Measurements from ENCODE around the gene NYAP2. TPM values are rescaled to one million over a fixed set of nuclear protein-coding genes. Genes with fewer than 3 reads are reported as not detected.

The NYAP2 gene
- total RNA-seq, 2 donors from 2014 or later: not detected

GRCh38 chr2:225402210-225402776 lies 2.8 kb downstream of the NYAP2 start:
- no peak overlapping the region for H3K4me3 ChIP-seq (ENCODE audit: low read length)
- no peaks in the 10 kb centered on the region for H3K4me1 ChIP-seq (ENCODE audit: control insufficient read depth, insufficient read depth, low read length)
- Mint-ChIP-seq H3K27ac (no peak overlapping the region), H3K36me3 (ENCODE audit: low read depth) (no peaks in the 10 kb centered on the region), H3K4me3 (no peak overlapping the region), H3K4me1 (no peaks in the 10 kb centered on the region), H3K9me3 (no peaks in the 10 kb centered on the region), H3K27me3 (ENCODE audit: insufficient read depth) (peaks cover 2% of the 10 kb centered on the region)
- no peaks in the 10 kb centered on the region for H3K36me3 ChIP-seq (ENCODE audit: control insufficient read depth, insufficient read depth, low read length)
- WGBS, 2 experiments (ENCODE audit: insufficient coverage in 1 of 2, insufficient read length in 1 of 2): 88 to 91% methylated on average over 1 of the region's 1 CpG
- no peak overlapping the region for H3K9ac ChIP-seq (ENCODE audit: extremely low read depth, low read length, poor library complexity, severe bottlenecking)
- no peaks in the 10 kb centered on the region for H3K9me3 ChIP-seq (ENCODE audit: control insufficient read depth, low read length)
- TF ChIP-seq CTCF (conservative IDR thresholded peaks at IDR 0.05): no peak
- H3K27ac ChIP-seq (ENCODE audit: low read depth, low read length): no peak overlapping the region
- DNase-seq: no peak
- H3K27me3 ChIP-seq (ENCODE audit: control insufficient read depth, insufficient read depth, low read length, poor library complexity, severe bottlenecking): peaks cover 9% of the 10 kb centered on the region

GRCh38 chr2:225411452-225411851 lies 11.9 kb downstream of the NYAP2 start:
- Histone ChIP-seq H3K27me3 (ENCODE audit: control insufficient read depth, insufficient read depth, low read length, poor library complexity, severe bottlenecking) (no peaks in the 10 kb centered on the region), H3K9ac (ENCODE audit: extremely low read depth, low read length, poor library complexity, severe bottlenecking) (no peak overlapping the region), H3K27ac (ENCODE audit: low read depth, low read length) (no peak overlapping the region), H3K4me3 (ENCODE audit: low read length) (no peak overlapping the region), H3K9me3 (ENCODE audit: control insufficient read depth, low read length) (no peaks in the 10 kb centered on the region), H3K4me1 (ENCODE audit: control insufficient read depth, insufficient read depth, low read length) (no peaks in the 10 kb centered on the region), H3K36me3 (ENCODE audit: control insufficient read depth, insufficient read depth, low read length) (no peaks in the 10 kb centered on the region)
- Mint-ChIP-seq H3K27ac (no peak overlapping the region), H3K36me3 (ENCODE audit: low read depth) (no peaks in the 10 kb centered on the region), H3K9me3 (no peaks in the 10 kb centered on the region), H3K27me3 (ENCODE audit: insufficient read depth) (no peaks in the 10 kb centered on the region), H3K4me3 (no peak overlapping the region), H3K4me1 (no peaks in the 10 kb centered on the region)
- WGBS, 2 experiments (ENCODE audit: insufficient coverage in 1 of 2, insufficient read length in 1 of 2): 77 to 81% methylated on average over 2 to 3 of the region's 3 CpGs
- DNase-seq: no peak
- peak; percentile 52 for TF ChIP-seq CTCF (conservative IDR thresholded peaks at IDR 0.05)

GRCh38 chr2:225413786-225414185 lies 14.3 kb downstream of the NYAP2 start:
- Histone ChIP-seq H3K27ac (ENCODE audit: low read depth, low read length) (no peak overlapping the region), H3K9ac (ENCODE audit: extremely low read depth, low read length, poor library complexity, severe bottlenecking) (no peak overlapping the region), H3K9me3 (ENCODE audit: control insufficient read depth, low read length) (no peaks in the 10 kb centered on the region), H3K36me3 (ENCODE audit: control insufficient read depth, insufficient read depth, low read length) (no peaks in the 10 kb centered on the region), H3K4me1 (ENCODE audit: control insufficient read depth, insufficient read depth, low read length) (no peaks in the 10 kb centered on the region), H3K27me3 (ENCODE audit: control insufficient read depth, insufficient read depth, low read length, poor library complexity, severe bottlenecking) (no peaks in the 10 kb centered on the region), H3K4me3 (ENCODE audit: low read length) (no peak overlapping the region)
- Mint-ChIP-seq H3K27ac (no peak overlapping the region), H3K36me3 (ENCODE audit: low read depth) (no peaks in the 10 kb centered on the region), H3K9me3 (no peaks in the 10 kb centered on the region), H3K4me3 (no peak overlapping the region), H3K4me1 (no peaks in the 10 kb centered on the region), H3K27me3 (ENCODE audit: insufficient read depth) (no peaks in the 10 kb centered on the region)
- no peak for TF ChIP-seq CTCF (conservative IDR thresholded peaks at IDR 0.05)
- WGBS, 2 experiments (ENCODE audit: insufficient coverage in 1 of 2, insufficient read length in 1 of 2): 78 to 88% methylated on average over 2 of the region's 2 CpGs
- no peak for DNase-seq

Measured in endodermal cell (in vitro differentiated cells).